T-helper 1 cell (primary cell): ENCODE data around the gene SHC4.
"Not testable (repeated sequence)": the region's sequence is repeated elsewhere in the genome, so short reads cannot be mapped to it uniquely, and the experiment has no call there.

Experiments used
- DNase-seq, 5 donors: peaks; one replicate each; pipeline ENCODE4 v3.0.0-alpha.2; 2012 to 2020
- total RNA-seq, 4 donors: gene quantifications; one replicate each; lab custom pipeline; 2026; lab: John Stamatoyannopoulos, UW

SHC4 gene, protein sequence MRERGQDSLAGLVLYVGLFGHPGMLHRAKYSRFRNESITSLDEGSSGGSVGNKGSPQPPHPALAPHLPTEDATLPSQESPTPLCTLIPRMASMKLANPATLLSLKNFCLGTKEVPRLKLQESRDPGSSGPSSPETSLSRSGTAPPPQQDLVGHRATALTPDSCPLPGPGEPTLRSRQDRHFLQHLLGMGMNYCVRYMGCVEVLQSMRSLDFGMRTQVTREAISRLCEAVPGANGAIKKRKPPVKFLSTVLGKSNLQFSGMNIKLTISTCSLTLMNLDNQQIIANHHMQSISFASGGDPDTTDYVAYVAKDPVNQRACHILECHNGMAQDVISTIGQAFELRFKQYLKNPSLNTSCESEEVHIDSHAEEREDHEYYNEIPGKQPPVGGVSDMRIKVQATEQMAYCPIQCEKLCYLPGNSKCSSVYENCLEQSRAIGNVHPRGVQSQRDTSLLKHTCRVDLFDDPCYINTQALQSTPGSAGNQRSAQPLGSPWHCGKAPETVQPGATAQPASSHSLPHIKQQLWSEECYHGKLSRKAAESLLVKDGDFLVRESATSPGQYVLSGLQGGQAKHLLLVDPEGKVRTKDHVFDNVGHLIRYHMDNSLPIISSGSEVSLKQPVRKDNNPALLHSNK
- total RNA-seq, result 0 to 0.62 (median 0.14) reads per million in 4 donors

DNA sequence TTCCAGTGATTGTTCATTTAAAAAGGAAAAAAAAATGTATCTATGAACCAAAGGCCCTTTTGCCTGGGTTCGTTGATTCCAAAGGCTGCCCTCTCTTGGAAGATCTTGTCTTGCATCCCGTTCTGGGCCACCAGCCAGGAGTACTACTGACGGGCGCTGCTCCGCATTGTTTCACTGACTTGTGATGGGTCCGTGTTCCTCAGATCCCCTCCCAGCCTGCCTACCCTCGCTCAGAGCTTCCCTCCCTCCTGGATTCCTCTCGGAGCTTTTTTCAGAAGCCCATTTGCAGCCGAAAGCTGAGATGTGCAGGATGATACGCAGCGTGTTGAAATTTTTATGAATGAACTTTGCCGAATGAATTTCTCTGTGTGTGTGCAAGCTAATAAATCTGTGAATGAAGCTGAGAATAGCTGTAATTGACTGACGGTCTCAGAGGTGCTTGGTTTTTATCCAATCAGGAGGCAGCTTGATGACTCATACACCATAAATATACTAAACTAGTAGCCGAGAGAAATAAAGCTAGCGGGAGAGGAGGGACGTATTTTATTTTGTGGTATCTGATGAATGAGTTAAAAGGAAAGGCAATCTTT lies at the start of gene SHC4:
TSS of gene SHC4 (minus strand) at position 396 of the 590 bp plus-strand sequence. CDS start 904 bp downstream, outside the sequence.
- DNase-seq, result peak in 1 of 5 donors; percentile 64

DNA sequence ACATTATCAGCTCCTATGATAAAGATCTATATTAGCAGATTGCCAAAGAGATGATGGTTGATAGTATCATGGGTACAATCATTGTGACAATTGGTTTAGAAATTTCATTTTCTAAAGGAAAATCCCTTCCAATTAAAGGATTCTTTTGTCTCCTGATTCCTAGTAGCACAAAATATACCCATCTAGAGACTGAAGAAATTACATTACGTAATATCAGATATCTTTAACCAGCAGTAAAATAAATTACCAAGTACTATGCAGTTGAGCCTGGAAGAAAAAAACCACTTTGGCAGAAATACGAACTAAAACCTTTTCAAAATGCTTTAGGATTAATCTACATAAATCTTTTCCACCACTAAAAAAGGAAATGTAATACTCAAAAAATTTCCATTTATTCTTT lies 35.6 kb upstream of the SHC4 start:
- no peak for DNase-seq

DNA sequence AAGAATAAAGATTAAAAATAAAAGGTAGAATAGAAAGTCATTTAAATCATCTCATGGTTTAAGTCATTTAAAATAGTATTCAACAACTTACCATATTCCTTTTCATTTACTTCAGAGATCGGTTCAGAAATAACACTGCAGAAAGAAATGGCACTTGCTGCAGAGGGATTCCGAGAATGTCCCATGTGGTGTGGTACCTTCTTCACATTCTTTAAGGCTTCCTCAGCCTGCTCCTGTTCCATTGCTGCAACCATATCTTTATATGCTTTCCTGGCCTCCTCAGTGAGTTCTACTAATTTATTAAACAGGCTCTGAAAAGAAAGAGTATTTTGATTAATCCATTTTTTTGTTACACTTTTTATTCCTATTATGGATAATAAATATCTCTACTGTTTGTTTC lies 32.6 kb upstream of the SHC4 start:
- DNase-seq, result no peak

DNA sequence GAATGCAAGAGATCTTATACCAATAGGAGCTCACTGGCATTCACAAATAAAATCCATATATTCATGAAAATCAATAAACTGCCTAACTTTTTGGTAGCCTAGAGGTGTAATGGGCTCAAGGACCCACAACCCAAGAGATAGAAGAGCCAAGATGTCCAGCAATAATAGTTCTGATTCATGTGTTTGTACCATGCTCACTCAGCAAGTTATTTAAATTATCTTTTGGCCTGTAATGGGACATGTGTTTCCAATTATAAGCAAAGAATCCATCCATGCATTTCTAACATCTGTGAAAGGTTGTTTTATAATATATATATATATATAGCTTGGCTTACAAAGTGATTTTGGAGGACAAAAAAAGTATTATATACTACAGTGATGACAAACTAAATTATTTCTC lies 29.7 kb upstream of the SHC4 start:
- DNase-seq, result no peak

DNA sequence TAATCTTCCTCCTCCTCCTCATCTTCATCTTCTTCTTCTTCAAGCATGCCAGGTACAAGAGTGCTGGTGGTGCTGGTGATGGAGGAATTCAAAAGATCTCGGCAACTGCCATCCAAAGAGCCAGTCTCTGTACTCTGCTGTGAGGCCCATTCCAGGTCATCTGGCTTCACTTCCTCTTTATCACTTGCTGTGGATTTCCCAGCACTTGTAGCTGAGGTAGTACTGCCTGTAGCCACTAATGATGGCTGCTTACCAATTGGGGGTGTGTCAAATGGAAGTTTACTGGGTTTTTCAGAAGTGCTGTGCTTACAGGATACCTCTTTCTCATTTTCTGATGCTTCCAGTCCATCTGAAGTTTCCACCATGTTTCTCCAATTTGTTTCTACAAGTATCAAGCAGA lies 28.8 kb upstream of the SHC4 start:
- no peak for DNase-seq

DNA sequence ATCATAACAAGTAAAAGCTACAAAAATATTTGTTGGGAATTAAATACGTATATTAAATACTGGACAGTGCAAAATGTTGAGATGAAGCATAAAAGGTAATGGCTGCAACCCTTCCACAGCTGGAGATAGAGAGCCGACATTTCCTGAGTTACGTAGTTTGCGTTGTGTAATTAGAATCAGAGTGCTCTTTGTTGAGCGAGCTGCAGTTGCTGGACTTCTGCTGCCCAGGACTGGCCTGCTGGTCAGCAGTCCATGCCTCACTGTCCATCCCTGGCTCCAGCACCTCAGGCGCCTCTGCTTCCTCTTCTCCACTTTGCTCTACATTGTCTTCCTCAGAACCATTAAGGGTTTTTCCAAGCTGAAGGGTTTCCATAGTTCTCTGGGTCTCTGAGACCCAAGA lies 28.4 kb upstream of the SHC4 start:
- no peak for DNase-seq

DNA sequence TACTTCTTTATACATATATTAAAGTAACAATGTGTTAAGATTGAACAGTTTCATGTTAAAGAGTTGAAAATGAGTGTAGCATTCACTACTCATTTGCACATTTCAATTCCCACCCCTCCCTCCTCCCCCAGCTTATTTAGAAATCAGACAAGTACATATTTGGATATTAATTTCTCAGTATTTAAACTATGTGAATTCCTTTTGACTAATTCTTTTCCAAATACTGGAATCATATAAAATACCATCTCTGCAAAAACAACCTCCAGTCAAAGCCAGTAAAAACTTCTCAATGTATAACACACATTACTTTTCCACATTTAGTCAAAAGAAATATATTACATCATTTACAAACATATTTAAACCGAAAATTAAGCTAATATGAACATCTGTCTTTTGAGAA lies 25.5 kb upstream of the SHC4 start:
- DNase-seq, result no peak

DNA sequence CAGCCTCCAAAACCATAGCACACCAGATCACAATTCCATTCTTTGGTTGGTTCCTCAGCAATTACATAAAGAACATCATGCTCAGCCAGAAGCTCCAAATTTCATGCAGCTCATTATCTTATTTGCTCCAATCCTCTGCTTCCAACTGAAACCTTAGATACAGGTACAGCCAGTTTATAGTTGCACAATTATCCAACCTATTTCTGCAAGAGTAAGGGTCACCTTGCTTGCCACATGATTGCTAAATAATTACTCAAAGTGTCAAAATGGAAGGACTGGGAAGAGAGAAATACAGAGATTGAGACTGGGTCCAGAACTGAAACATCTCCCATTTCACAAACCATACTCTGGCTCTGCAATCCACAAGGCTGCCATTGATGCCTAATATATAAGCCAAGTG lies 23.4 kb upstream of the SHC4 start:
- DNase-seq, result no peak

DNA sequence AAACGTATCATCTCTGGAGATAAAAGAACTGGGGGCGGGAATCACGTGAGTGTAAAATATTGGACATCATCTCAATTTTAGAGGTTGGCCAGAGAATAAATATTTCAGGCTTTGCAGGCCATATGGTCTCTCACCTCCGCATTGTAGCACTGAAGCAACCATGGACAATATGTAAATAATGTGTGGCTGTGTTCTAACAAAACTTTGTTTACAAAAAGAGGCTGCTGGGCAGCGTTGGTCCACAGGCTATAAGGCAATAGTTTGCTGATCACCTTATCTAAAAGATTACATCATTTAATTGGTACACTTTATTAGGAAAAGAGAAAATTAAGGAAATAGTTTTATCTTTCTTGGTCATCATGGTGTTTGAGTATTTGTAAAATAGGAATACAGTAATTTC lies 22.5 kb upstream of the SHC4 start:
- DNase-seq, result no peak

DNA sequence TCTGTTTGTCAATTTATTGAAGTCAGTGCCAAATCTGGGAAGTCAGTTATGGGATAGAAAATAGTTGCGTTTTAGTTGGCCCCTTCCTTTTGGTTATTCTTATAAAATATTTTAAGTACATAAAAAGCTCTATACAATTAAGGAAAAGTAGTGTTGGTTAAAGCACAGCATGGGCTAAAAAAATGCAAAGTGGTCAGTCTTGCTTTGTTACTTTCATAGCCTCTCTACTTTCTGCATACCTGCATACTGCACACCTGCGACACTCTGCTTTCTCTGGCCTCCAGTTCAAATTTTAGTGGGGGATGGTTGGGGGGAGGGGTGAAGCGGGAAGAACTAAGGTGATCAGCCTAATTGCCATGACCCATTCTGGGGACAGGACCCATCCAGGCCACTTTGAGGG lies 21.8 kb upstream of the SHC4 start:
- DNase-seq, result no peak

DNA sequence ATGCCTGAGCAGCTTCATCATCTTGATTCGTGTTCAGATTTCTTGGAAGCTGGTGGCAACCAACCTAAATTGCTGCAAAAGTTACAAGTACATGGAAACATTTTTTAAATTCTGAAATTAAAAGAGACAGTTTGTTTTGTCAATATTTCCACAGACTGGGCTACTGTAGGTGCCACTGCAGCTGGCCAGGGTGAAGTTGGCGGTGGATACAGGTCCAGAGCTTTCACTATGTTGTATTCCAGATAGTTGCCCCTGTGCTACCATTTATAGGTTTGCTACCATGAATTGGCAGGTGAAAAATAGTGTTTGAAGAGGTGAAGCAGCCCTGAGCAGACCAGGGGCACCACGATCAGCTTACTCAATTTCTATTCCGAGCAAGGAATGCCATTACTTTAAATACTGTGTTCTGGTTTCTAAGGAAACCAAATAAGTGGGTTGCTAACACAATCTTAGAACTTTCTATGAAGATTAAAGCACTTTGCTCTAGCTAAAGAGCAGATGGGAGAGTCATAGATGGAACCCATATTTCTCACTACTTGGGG lies 21.2 kb upstream of the SHC4 start:
- DNase-seq, result no peak

DNA sequence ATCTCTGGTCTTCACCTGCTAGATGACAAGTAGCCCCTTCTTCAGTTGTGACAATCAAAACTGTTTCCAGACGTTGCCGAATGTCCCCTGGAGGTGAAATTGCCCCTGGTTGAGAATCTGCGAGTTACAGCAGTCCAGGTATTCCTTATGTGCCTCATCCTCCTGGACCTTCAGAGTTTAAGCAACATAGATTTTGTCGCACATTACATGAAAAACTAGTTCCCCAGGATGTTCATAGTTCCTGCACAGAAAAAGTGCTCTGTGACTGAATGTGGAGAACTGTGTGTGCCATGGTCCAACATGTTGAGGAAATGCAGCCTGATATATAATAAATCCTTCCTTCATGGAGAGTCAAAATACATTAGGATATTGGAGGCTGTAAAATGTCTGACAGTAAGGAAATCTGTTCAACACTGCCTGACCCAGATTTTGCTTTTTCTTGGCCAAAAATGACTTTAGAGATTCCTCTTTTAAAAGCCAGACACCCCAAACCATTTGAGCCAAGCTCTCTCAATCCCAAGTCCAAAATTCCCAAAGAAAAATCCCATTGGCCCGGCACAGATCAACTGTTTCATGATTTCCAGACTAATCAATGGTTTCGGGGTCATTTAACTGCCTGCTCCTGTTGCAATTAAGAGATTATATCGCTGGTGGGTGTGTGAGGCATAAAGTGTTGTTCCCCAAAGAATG lies 20.4 kb upstream of the SHC4 start:
- no peak for DNase-seq

DNA sequence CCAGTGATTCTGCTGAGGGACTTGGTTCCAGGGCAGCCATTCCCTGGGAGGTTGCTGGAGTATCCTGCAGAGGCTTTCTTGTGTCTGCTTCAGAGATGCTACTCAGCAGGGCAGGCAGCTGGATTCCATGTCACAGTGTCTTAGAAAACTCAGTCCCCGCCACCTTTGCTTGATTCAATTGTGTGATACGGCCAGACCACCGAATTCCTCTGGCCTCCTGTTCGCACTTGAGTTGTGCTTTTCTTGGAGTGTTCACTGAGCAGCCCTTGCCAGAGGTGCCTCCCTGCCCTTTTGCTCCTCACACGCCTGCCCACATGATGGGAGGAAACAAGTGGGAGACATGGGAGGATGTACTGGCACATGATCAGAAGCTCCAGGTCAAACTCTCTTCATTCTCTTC lies 19.6 kb upstream of the SHC4 start:
- no peak for DNase-seq

DNA sequence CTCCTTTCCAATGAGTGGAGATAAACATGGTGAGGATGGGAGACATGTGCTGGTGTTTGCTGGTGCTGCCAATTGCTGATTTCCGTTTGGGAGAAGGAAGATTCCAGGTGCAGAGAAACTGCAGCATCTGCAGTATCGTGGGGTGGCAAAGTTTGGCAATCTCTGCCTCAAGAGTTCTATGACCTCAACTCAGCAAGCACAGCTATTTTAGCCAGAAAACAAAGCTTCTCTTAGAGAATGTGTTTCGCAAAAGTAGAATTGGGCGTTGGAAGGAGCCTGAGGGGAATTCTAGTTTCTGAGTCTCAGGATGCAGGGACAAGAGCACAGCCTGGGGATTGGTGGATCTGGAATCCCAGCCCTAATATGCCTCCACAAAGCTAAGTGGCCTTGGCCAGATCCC lies 18.2 kb upstream of the SHC4 start:
- DNase-seq, result no peak

DNA sequence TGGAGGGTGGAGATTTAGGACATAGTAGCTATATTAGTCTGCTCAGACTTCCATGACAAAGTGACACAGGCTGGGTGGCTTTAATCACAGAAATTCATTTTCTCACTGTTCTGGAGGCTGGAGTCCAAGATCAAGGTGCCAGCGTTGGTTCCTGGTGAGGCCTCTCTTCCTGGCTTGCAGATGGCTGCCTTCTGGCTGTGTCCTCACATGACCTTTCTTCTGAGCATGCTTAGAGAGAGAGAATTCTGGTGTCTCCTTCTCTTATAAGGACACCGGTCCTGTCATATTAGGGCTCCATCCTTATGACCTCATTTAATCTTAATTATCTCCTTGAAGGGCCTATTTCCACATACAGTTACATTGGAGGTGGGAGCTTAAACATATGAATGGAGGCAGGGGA lies 14.9 kb upstream of the SHC4 start:
- no peak for DNase-seq

DNA sequence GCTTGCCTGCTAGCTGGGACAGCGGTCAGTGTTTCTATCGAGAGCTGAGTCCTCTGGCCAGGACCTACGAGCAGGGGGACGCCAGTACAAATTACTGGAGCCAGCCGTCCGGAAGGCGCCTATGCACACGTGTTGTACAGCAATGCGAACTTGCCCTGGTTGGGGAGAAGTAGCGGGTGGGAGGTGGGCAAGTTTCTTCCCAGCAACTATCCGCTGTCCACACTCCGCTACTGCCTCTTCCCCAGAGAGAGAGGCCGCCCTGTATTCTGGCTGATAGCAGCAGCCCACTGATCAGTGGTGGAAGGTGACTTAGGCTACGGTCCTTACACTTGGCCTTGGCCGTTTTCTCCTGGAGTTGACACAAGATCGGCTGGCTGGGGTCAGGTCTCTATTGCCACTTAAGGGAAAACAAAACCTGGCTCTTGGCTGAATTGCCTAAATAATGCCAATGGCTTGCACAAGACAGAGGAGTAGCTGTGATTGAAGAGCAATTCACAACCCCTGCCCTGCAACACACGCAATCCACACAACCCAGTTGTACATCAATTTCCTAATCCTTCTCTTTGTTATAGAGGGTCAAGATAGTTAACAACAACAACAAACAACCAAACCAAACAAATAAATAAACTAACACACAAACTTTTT lies 12.8 kb upstream of the SHC4 start:
- DNase-seq, result no peak

DNA sequence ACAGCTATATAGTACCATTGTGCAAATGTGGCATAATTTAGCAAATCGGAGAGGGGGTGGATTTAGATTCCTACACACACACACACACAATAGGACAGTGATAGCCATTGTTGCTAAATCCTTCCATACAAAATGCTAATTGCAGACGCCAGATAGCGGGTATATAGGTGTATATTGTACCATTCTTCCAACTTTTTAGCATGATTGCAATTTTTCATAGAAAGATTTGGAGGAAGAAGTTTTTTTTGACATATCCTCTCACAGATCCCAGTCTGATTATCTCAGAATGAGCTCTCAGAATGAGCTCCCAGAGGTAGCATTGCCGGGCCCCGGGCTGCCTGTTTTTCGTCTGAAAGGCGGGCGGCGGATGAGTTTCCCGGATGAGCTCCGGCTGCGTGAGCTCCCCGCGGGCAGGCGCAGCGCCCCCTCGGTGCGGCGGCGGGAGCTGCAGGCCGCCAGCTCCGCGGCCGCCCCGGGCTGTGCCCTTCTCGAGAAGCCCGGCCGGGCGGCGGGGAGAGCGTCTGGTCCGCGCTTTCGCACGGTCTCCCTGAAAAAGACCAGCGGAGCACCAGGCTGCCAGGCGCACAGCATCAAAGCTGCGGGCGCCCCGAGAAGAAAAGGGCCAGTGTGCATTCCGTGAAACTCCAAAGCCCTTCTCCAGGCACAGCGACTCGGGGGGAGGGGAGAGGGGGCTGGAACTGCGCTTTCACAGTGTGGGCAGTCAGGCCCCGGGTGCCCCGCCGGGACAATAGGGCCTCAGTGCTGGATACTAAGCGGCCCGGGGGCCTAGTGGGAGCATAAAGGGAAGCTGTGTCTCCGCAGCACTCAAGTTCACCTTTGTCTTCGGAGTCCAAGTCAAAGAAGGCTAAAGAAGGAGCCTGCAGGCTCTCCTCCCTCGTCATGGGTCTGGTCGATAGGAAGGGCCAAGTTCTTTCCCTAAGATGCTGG lies 12.0 kb upstream of the SHC4 start:
- DNase-seq, result peak; percentile 26 to 77 (median 52)

DNA sequence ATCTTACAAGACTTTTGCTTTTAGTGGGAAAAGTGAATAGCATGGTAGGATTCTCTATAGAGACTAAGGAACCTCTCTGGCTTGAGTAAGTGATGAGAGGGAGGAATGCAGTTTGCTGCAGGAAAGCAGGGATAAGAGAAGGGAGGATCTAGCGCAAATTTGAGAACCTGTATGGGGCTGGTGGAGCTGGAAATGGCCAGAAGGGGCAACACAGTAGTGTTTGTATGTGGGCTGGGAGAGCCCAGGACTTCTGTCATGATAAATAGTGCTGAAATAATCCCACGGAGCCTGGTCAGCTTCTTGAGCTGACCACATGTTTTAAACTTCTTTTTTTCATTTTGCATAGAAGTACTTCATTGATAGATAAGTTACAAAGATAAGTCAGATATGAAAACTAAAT lies 11.2 kb upstream of the SHC4 start:
- no peak for DNase-seq

DNA sequence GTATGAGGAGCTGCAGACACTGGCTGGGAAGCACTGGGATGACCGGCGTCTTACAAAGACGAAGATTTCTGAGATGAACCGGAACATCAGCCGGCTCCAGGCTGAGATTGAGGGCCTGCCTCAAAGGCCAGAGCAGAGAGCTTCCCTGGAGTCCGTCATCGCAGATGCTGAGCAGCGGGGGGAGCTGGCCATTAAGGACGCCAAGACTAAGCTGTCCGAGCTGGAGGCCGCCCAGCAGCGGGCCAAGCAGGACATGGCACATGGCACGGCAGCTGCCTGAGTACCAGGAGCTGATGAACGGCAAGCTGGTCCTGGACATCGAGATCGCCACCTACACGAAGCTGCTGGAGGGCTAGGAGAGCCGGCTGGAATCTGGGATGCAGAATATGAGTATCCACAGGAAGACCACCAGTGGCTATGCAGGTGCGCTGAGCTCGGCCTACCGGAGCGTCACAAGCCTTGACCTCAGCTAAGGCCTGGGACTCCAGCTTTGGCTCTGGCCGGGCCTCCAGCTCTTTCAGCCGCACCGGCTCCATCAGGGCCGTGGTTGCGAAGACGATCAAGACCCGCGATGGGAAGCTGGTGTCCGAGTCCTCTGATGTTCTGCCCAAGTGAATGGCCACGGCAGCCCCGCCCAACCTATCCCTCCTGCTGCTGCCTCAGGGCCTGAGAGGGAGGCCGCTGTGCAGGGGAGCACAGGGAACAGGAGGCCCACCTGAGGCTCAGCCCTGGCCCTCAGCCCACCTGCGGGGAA lies 9.2 kb upstream of the SHC4 start:
- no peak for DNase-seq

DNA sequence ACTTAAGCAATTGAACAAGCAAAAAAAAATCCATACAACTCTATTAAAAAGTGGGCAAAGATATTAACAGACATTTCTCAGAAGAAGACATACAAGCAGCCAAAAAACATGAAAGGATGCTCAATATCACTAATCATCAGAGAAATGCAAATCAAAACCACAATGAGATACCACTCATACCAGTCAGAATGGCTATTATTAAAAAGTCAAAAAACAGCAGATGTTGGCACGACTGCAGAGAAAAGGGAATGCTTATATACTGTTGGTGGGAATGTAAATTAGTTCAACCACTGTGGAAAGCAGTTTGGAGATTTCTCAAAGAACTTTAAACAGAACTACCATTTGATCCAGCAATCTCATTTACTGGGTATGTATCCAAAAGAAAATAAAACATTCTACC lies 7.2 kb upstream of the SHC4 start:
- DNase-seq, result not testable (repeated sequence)

DNA sequence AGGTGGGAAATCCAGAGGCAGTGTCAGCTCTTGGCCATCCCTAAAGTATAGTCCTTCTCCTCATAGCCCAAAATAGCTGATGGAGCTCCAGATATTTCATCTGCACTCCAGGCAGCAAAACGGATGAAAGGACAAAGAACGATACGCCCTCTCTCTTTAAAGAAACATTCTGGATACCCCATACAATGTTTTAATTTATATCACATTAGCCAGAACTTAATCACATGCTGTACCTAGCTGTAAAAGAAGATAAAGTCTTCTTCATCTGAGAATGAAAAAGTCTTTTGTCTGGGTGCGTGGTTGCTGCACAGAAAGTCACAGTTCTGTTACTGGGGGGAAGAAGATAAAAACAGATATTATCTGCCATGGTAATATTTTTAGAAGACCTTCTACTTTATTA lies 4.3 kb upstream of the SHC4 start:
- no peak for DNase-seq
